Common myeloid progenitor, CD34-positive (primary cell): Measurements from ENCODE around the gene GIGYF1.

Experiments used
- CTCF ChIA-PET: fragments of 350-600 bp; sonication (Branson Sonifier 250); formaldehyde crosslinking; loops from one replicate; lab custom pipeline; 2021; ENCODE audit warnings: antibody characterized with exemption; lab: Charles Lee
- POLR2A ChIA-PET: fragments of 350-600 bp; sonication (Branson Sonifier 250); formaldehyde crosslinking; loops from one replicate; lab custom pipeline; 2021; ENCODE audit warnings: antibody characterized with exemption; lab: Charles Lee
- DNase-seq, 3 donors: peaks; one replicate each; pipeline versions ENCODE4 v3.0.0 to v3.0.0-alpha.2; 2013
- H3K27ac ChIP-seq, 2 experiments: 1 replicate in 1 of 2; 2 replicates in 1 of 2; pipeline ENCODE4 v1.7.0; 2013; ENCODE audit warnings: inconsistent platforms in 2 of 2, low read length in 2 of 2, mild to moderate bottlenecking in 2 of 2, low read depth in 1 of 2, moderate library complexity in 1 of 2; ENCODE audit not compliant: severe bottlenecking in 2 of 2, insufficient read depth in 1 of 2, poor library complexity in 1 of 2
- H3K27me3 ChIP-seq, 5 experiments: replicated peaks in 2 of 5; 1 replicate in 3 of 5; 2 replicates in 2 of 5; pipeline versions ENCODE4 v1.6.1 to v1.7.0; 2013; ENCODE audit warnings: low read length in 4 of 5, mild to moderate bottlenecking in 2 of 5, moderate library complexity in 2 of 5, inconsistent platforms in 1 of 5; ENCODE audit not compliant: insufficient read depth in 5 of 5, control insufficient read depth in 4 of 5
- H3K36me3 ChIP-seq, 4 experiments: 1 replicate in 2 of 4; 2 replicates in 2 of 4; pipeline versions ENCODE4 v1.6.1 to v1.7.0; 2013; ENCODE audit warnings: low read length in 3 of 4, control low read depth in 1 of 4, mild to moderate bottlenecking in 1 of 4; ENCODE audit not compliant: control insufficient read depth in 4 of 4, insufficient read depth in 4 of 4
- H3K4me1 ChIP-seq, 4 experiments: 1 replicate in 3 of 4; 2 replicates in 1 of 4; pipeline versions ENCODE4 v1.6.1 to v1.7.1; 2013; ENCODE audit warnings: low read length in 3 of 4, mild to moderate bottlenecking in 3 of 4, control low read depth in 1 of 4, inconsistent platforms in 1 of 4, moderate library complexity in 1 of 4; ENCODE audit not compliant: control insufficient read depth in 4 of 4, insufficient read depth in 4 of 4; ENCODE audit errors: control extremely low read depth in 1 of 4
- H3K4me3 ChIP-seq, 7 experiments: 1 replicate in 4 of 7; 2 replicates in 3 of 7; pipeline versions ENCODE4 v1.5.1 to v1.7.0; 2013; ENCODE audit warnings: mild to moderate bottlenecking in 7 of 7, low read length in 6 of 7, moderate library complexity in 6 of 7, inconsistent platforms in 2 of 7, low read depth in 2 of 7, control low read depth in 1 of 7; ENCODE audit not compliant: insufficient read depth in 4 of 7, control insufficient read depth in 1 of 7; ENCODE audit errors: extremely low read depth in 1 of 7
- H3K9me3 ChIP-seq, 5 experiments: 1 replicate in 4 of 5; 2 replicates in 1 of 5; pipeline versions ENCODE4 v1.6.1 to v1.7.1; 2013; ENCODE audit warnings: low read length in 4 of 5, mild to moderate bottlenecking in 2 of 5, inconsistent platforms in 1 of 5, low read depth in 1 of 5, moderate library complexity in 1 of 5; ENCODE audit not compliant: control insufficient read depth in 4 of 5, insufficient read depth in 2 of 5; ENCODE audit errors: control extremely low read depth in 1 of 5
- WGBS: methylation state at CpG from one replicate; pipeline ENCODE4 v1.1.5; 2013; ENCODE audit not compliant: insufficient coverage; 5-methylcytosine and 5-hydroxymethylcytosine counted together

The GIGYF1 gene

GRCh38 chr7:100681491-100682227 is 12.4 kb downstream of the GIGYF1 start:
- Histone ChIP-seq H3K36me3 (peaks cover 11 to 100% (median 70%) of the 10 kb centered on the region in 4 experiments), H3K9me3 (no peaks in the 10 kb centered on the region), H3K27ac (no peak overlapping the region), H3K4me1 (no peaks in the 10 kb centered on the region), H3K4me3 (no peak overlapping the region), H3K27me3 (no peaks in the 10 kb centered on the region)
- ChIA-PET CTCF (interaction anchor here (0.9 to 7.6 kb wide), 5 partner anchors 8 to 170 kb away, joined by 3 to 80 read pairs (median 6); partner anchors contain the start of genes GIGYF1 and POP7), POLR2A (interaction anchor here (0.6 to 1.3 kb wide), 2 partner anchors 95 to 160 kb away, joined by 3 to 4 read pairs; partner anchors contain the start of genes FBXO24 and LRCH4)
- DNase-seq = no peak
- 93% methylated on average over 24 of the region's 29 CpGs for WGBS

GRCh38 chr7:100680576-100681271 is 13.3 kb downstream of the GIGYF1 start:
- ChIA-PET CTCF (interaction anchor here (0.9 to 7.6 kb wide), 4 partner anchors 9 to 171 kb away, joined by 3 to 80 read pairs (median 4); partner anchors contain the start of gene GIGYF1), POLR2A (interaction anchor here (0.6 to 1.2 kb wide), 2 partner anchors 63 to 241 kb away, joined by 3 to 5 read pairs; no protein-coding TSS in a partner anchor)
- H3K4me1 ChIP-seq = peaks cover 0 to 5% (median 2%) of the 10 kb centered on the region in 4 experiments
- WGBS = 94% methylated on average over 16 of the region's 18 CpGs
- no peak for DNase-seq
- H3K27ac ChIP-seq = no peak overlapping the region
- H3K9me3 ChIP-seq = no peaks in the 10 kb centered on the region
- peaks cover 7 to 93% (median 68%) of the 10 kb centered on the region in 4 experiments for H3K36me3 ChIP-seq
- H3K27me3 ChIP-seq = no peaks in the 10 kb centered on the region
- H3K4me3 ChIP-seq = no peak overlapping the region

GRCh38 chr7:100679927-100680575 is 14.0 kb downstream of the GIGYF1 start:
- peaks cover 0 to 8% (median 6%) of the 10 kb centered on the region in 4 experiments for H3K4me1 ChIP-seq
- POLR2A ChIA-PET = interaction anchor here (0.6 to 1.2 kb wide), 3 partner anchors 9 to 241 kb away, joined by 3 to 5 read pairs (median 3); no protein-coding TSS in a partner anchor

GRCh38 chr7:100679129-100679926 is 14.7 kb downstream of the GIGYF1 start:
- Histone ChIP-seq H3K4me1 (peaks cover 0 to 13% (median 10%) of the 10 kb centered on the region in 4 experiments), H3K27ac (no peak overlapping the region), H3K4me3 (no peak overlapping the region), H3K9me3 (no peaks in the 10 kb centered on the region), H3K27me3 (no peaks in the 10 kb centered on the region), H3K36me3 (peaks cover 0 to 79% (median 58%) of the 10 kb centered on the region in 4 experiments)
- ChIA-PET CTCF (interaction anchor here (1.2 to 7.6 kb wide), 4 partner anchors 10 to 74 kb away, joined by 3 to 80 read pairs (median 4); partner anchors contain the start of gene GIGYF1), POLR2A (interaction anchor here (0.5 to 1.2 kb wide), 3 partner anchors 10 to 116 kb away, joined by 3 read pairs; no protein-coding TSS in a partner anchor)
- DNase-seq = no peak
- 76% methylated on average over 4 of the region's 13 CpGs for WGBS

More at GRCh38 chr7:100679927-100680575, 14.0 kb downstream of the GIGYF1 start:
- no peaks in the 10 kb centered on the region for H3K9me3 ChIP-seq
- CTCF ChIA-PET = interaction anchor here (1.2 to 7.6 kb wide), 4 partner anchors 10 to 75 kb away, joined by 3 to 80 read pairs (median 4); partner anchors contain the start of gene GIGYF1
- no peak for DNase-seq
- H3K4me3 ChIP-seq = no peak overlapping the region
- no peak overlapping the region for H3K27ac ChIP-seq
- H3K27me3 ChIP-seq = no peaks in the 10 kb centered on the region
- 91% methylated on average over 4 of the region's 13 CpGs for WGBS
- H3K36me3 ChIP-seq = peaks cover 2 to 86% (median 63%) of the 10 kb centered on the region in 4 experiments

GRCh38 chr7:100678291-100678984 is 15.6 kb downstream of the GIGYF1 start:
- peaks cover 0 to 70% (median 52%) of the 10 kb centered on the region in 4 experiments for H3K36me3 ChIP-seq

More at GRCh38 chr7:100678291-100678984, 15.6 kb downstream of the GIGYF1 start:
- Histone ChIP-seq H3K27me3 (no peaks in the 10 kb centered on the region), H3K27ac (no peak overlapping the region), H3K4me1 (peaks cover 0 to 14% (median 10%) of the 10 kb centered on the region in 4 experiments), H3K4me3 (no peak overlapping the region), H3K9me3 (no peaks in the 10 kb centered on the region)
- DNase-seq = no peak
- WGBS = 91% methylated on average over 29 of the region's 35 CpGs
- POLR2A ChIA-PET = interaction anchor here (0.5 to 1.2 kb wide), 2 partner anchors 11 to 116 kb away, joined by 3 read pairs; no protein-coding TSS in a partner anchor
- CTCF ChIA-PET = interaction anchor here (1.0 to 7.6 kb wide), 6 partner anchors 11 to 114 kb away, joined by 3 to 80 read pairs (median 4); partner anchors contain the start of genes FBXO24, GIGYF1 and MOSPD3
